ENCODE results near the gene SAMD14. TPM values are rescaled to one million over a fixed set of nuclear protein-coding genes. Genes with fewer than 3 reads are reported as not detected.

SAMD14 gene
- total RNA-seq, 1 donor = 2.5 TPM

- Histone ChIP-seq H3K4me1 (ENCODE audit: insufficient read depth, low read length) (peaks cover 5% of the 10 kb centered on the region), H3K79me2 (ENCODE audit: insufficient read depth, low read length) (no peaks in the 10 kb centered on the region), H3K9me3 (ENCODE audit: low read depth, low read length) (no peaks in the 10 kb centered on the region), H2AFZ (ENCODE audit: low read length) (no peak overlapping the region), H3K27ac (ENCODE audit: low read depth, low read length) (no peak overlapping the region), H3K36me3 (ENCODE audit: insufficient read depth, low read length) (no peaks in the 10 kb centered on the region), H3K27me3 (ENCODE audit: insufficient read depth, low read length) (peaks cover 6% of the 10 kb centered on the region), H4K20me1 (ENCODE audit: insufficient read depth, low read length) (no peaks in the 10 kb centered on the region), H3K4me3 (ENCODE audit: insufficient read depth, low read length) (no peak overlapping the region), H3K4me2 (ENCODE audit: insufficient read depth, low read length) (peak overlapping the region; percentile 17)
- DNase-seq (ENCODE audit: insufficient read length, low spot score, missing footprints) = no peak
- TF ChIP-seq, protein P1, sequence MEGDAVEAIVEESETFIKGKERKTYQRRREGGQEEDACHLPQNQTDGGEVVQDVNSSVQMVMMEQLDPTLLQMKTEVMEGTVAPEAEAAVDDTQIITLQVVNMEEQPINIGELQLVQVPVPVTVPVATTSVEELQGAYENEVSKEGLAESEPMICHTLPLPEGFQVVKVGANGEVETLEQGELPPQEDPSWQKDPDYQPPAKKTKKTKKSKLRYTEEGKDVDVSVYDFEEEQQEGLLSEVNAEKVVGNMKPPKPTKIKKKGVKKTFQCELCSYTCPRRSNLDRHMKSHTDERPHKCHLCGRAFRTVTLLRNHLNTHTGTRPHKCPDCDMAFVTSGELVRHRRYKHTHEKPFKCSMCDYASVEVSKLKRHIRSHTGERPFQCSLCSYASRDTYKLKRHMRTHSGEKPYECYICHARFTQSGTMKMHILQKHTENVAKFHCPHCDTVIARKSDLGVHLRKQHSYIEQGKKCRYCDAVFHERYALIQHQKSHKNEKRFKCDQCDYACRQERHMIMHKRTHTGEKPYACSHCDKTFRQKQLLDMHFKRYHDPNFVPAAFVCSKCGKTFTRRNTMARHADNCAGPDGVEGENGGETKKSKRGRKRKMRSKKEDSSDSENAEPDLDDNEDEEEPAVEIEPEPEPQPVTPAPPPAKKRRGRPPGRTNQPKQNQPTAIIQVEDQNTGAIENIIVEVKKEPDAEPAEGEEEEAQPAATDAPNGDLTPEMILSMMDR (IDR thresholded peaks at IDR 0.05; ENCODE audit: extremely low read depth, low read depth, low read length) = no peak
These were observed 15.6 kb downstream of the SAMD14 start for GRCh38 chr17:50114401-50114800.

DNA sequence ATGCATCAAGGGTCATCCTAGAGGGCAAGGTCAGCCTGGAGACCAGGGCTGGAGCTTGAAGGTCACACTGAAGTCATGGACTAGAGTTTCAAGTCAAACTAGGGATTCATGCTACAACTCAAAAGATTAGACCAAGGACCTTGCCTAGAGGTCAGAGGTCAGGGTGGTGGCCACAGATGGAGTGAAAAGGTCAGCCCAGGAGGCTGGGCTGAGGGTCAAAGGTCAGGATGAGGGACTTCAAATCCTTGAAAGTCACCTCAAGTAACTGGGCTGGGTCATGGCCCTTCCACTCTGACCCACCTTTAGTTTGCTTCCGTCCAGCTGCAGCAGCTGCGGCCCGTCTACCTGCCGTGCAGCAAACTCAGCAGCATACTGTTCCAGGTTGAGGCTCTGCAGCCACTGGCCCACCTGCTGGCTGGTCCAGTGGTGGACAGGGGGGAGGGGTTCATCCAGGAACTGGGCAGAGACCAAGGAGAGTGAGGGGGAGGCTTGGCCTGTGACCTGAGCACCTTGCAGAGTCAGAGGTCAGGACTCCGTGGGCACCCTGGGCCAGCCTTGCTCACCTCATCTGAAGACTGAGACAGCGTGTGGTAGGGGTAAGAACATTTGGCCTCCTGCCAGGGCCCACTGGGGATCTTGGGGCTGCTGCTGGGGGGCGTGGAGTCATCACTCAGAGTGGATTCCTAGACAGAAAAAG lies 16.2 kb downstream of the SAMD14 start:
- no peak overlapping the region for H3K4me3 ChIP-seq (ENCODE audit: insufficient read depth, low read length)
- no peaks in the 10 kb centered on the region for H3K9me3 ChIP-seq (ENCODE audit: low read depth, low read length)
- H3K27me3 ChIP-seq (ENCODE audit: insufficient read depth, low read length) = peaks cover 6% of the 10 kb centered on the region
- H3K4me2 ChIP-seq (ENCODE audit: insufficient read depth, low read length) = no peak overlapping the region
- peaks cover 5% of the 10 kb centered on the region for H3K4me1 ChIP-seq (ENCODE audit: insufficient read depth, low read length)
- H3K79me2 ChIP-seq (ENCODE audit: insufficient read depth, low read length) = no peaks in the 10 kb centered on the region
- no peak overlapping the region for H3K27ac ChIP-seq (ENCODE audit: low read depth, low read length)
- TF ChIP-seq, protein P1 (IDR thresholded peaks at IDR 0.05; ENCODE audit: extremely low read depth, low read depth, low read length) = no peak
- H4K20me1 ChIP-seq (ENCODE audit: insufficient read depth, low read length) = no peaks in the 10 kb centered on the region
- no peak overlapping the region for H2AFZ ChIP-seq (ENCODE audit: low read length)
- H3K36me3 ChIP-seq (ENCODE audit: insufficient read depth, low read length) = no peaks in the 10 kb centered on the region
- no peak for DNase-seq (ENCODE audit: insufficient read length, low spot score, missing footprints)

DNA sequence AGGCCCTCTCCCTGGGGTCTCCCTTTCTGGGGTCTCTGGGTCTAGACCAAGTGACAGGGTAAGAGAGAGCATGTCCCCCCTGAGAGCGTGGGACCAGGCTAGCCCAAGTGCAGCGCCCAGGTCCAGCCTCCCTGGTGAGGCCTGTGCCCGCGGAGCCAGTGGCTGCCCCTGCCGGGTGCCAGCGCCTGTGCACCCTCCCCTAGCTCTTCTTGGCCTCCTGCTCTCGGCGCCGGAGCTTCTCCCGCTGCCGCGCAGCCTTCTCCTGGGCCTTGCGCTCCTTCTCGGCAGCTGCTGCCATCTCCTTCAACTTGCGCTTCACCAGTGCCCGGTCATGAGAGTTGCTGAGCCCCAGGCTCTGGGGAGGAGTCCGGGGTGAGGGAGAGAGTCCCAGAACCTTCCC lies 17.3 kb downstream of the SAMD14 start:
- TF ChIP-seq, protein P1 (IDR thresholded peaks at IDR 0.05; ENCODE audit: extremely low read depth, low read depth, low read length) = no peak
- peaks cover 11% of the 10 kb centered on the region for H3K4me1 ChIP-seq (ENCODE audit: insufficient read depth, low read length)
- H3K9me3 ChIP-seq (ENCODE audit: low read depth, low read length) = no peaks in the 10 kb centered on the region
- H3K27ac ChIP-seq (ENCODE audit: low read depth, low read length) = no peak overlapping the region
- peaks cover 4% of the 10 kb centered on the region for H3K27me3 ChIP-seq (ENCODE audit: insufficient read depth, low read length)
- no peaks in the 10 kb centered on the region for H3K79me2 ChIP-seq (ENCODE audit: insufficient read depth, low read length)
- no peak for DNase-seq (ENCODE audit: insufficient read length, low spot score, missing footprints)
- H2AFZ ChIP-seq (ENCODE audit: low read length) = no peak overlapping the region
- no peak overlapping the region for H3K4me3 ChIP-seq (ENCODE audit: insufficient read depth, low read length)
- no peak overlapping the region for H3K4me2 ChIP-seq (ENCODE audit: insufficient read depth, low read length)
- H3K36me3 ChIP-seq (ENCODE audit: insufficient read depth, low read length) = peaks cover 2% of the 10 kb centered on the region
- H4K20me1 ChIP-seq (ENCODE audit: insufficient read depth, low read length) = peaks cover 3% of the 10 kb centered on the region

- Histone ChIP-seq H2AFZ (ENCODE audit: low read length) (no peak overlapping the region), H3K27ac (ENCODE audit: low read depth, low read length) (no peak overlapping the region), H3K9me3 (ENCODE audit: low read depth, low read length) (no peaks in the 10 kb centered on the region), H4K20me1 (ENCODE audit: insufficient read depth, low read length) (peaks cover 3% of the 10 kb centered on the region), H3K4me1 (ENCODE audit: insufficient read depth, low read length) (peaks cover 10% of the 10 kb centered on the region), H3K4me3 (ENCODE audit: insufficient read depth, low read length) (no peak overlapping the region), H3K4me2 (ENCODE audit: insufficient read depth, low read length) (no peak overlapping the region), H3K79me2 (ENCODE audit: insufficient read depth, low read length) (no peaks in the 10 kb centered on the region), H3K36me3 (ENCODE audit: insufficient read depth, low read length) (peaks cover 2% of the 10 kb centered on the region), H3K27me3 (ENCODE audit: insufficient read depth, low read length) (no peaks in the 10 kb centered on the region)
- TF ChIP-seq, protein P1 (IDR thresholded peaks at IDR 0.05; ENCODE audit: extremely low read depth, low read depth, low read length) = no peak
- no peak for DNase-seq (ENCODE audit: insufficient read length, low spot score, missing footprints)
These were observed 18.0 kb downstream of the SAMD14 start for GRCh38 chr17:50111673-50112655.
